IMR-90 (cell line): ENCODE results near the gene ADM2. TPM values are rescaled to one million over a fixed set of nuclear protein-coding genes. Genes with fewer than 3 reads are reported as not detected.
A peak's percentile ranks its signal among the peaks of the same experiment; 100 is the strongest.

Experiments used
- ATAC-seq: fragments of 200-7000 bp; cut with Tn5 transposase; 2 replicates; pipeline ENCODE4 v1.9.1; 2020; ENCODE audit warnings: low read depth, mild to moderate bottlenecking, moderate library complexity
- BruUV-seq: library from RNA; stranded (reverse); fragments of 400-500 nt; replicated peaks from 2 replicates; lab custom pipeline; 2021; lab: Mats Ljungman, UMichigan
- CTCF ChIA-PET: fragments of 300-600 bp; formaldehyde crosslinking; extraction: SDS; loops from one replicate; lab custom pipeline; 2021; ENCODE audit warnings: antibody characterized with exemption; lab: Yijun Ruan, JAX
- POLR2A ChIA-PET: fragments of 300-600 bp; sonication (Branson Sonifier 250); formaldehyde crosslinking; loops from one replicate; lab custom pipeline; 2022; ENCODE audit warnings: antibody characterized with exemption; ENCODE audit not compliant: unreplicated experiment; lab: Charles Lee
- DNase-seq: peaks from one replicate; pipeline ENCODE4 v3.0.0; 2013
- H2AFZ ChIP-seq: replicated peaks from 2 replicates; pipeline ENCODE3; 2013; ENCODE audit warnings: low read length, mild to moderate bottlenecking; ENCODE audit not compliant: poor library complexity
- H2AK5ac ChIP-seq: 2 replicates; pipeline ENCODE4 v1.6.1; 2013; ENCODE audit warnings: low read depth, low read length, inconsistent platforms
- H2AK9ac ChIP-seq: replicated peaks from 2 replicates; pipeline ENCODE3; 2013; ENCODE audit warnings: mild to moderate bottlenecking, low read depth, low read length, moderate library complexity; ENCODE audit not compliant: poor library complexity
- H2BK120ac ChIP-seq: 2 replicates; pipeline ENCODE4 v1.6.1; 2013; ENCODE audit warnings: low read depth, low read length, inconsistent platforms
- H2BK15ac ChIP-seq: 3 replicates; pipeline ENCODE4 v1.6.1; 2013; ENCODE audit warnings: low read depth, low read length, inconsistent platforms
- H2BK20ac ChIP-seq: 2 replicates; pipeline ENCODE4 v1.6.1; 2013; ENCODE audit warnings: low read depth, mild to moderate bottlenecking, inconsistent platforms, low read length, moderate library complexity
- H2BK5ac ChIP-seq: 2 replicates; pipeline ENCODE4 v1.6.1; 2013; ENCODE audit warnings: mild to moderate bottlenecking, low read depth, low read length, inconsistent platforms; ENCODE audit not compliant: poor library complexity, severe bottlenecking
- H3K14ac ChIP-seq: replicated peaks from 2 replicates; pipeline ENCODE4 v1.6.1; 2013; ENCODE audit warnings: low read depth, low read length, inconsistent platforms
- H3K18ac ChIP-seq: 2 replicates; pipeline ENCODE4 v1.6.1; 2013; ENCODE audit warnings: low read depth, low read length, control low read depth
- H3K23ac ChIP-seq: 2 replicates; pipeline ENCODE4 v1.6.1; 2013; ENCODE audit warnings: low read depth, low read length, inconsistent platforms
- H3K27ac ChIP-seq: 2 replicates; pipeline ENCODE4 v1.5.1; 2013; ENCODE audit warnings: mild to moderate bottlenecking, control low read depth, low read length; ENCODE audit not compliant: insufficient read depth
- H3K27me3 ChIP-seq: 2 replicates; pipeline ENCODE4 v1.6.1; 2013; ENCODE audit warnings: low read length; ENCODE audit not compliant: control insufficient read depth, insufficient read depth
- H3K36me3 ChIP-seq: 2 replicates; pipeline ENCODE4 v1.6.1; 2013; ENCODE audit warnings: low read length, mixed read lengths; ENCODE audit not compliant: control insufficient read depth, insufficient read depth
- H3K4ac ChIP-seq: 2 replicates; pipeline ENCODE4 v1.6.1; 2013; ENCODE audit warnings: low read depth, low read length, inconsistent platforms
- H3K4me1 ChIP-seq: 2 replicates; pipeline ENCODE4 v1.6.1; 2013; ENCODE audit warnings: low read length, mixed read lengths; ENCODE audit not compliant: control insufficient read depth, insufficient read depth
- H3K4me2 ChIP-seq: 2 replicates; pipeline ENCODE4 v1.6.1; 2013; ENCODE audit warnings: low read depth, mild to moderate bottlenecking, control low read depth, low read length, moderate library complexity
- H3K4me3 ChIP-seq: 2 replicates; pipeline ENCODE4 v1.5.1; 2013; ENCODE audit warnings: low read depth, mild to moderate bottlenecking, control low read depth, low read length, moderate library complexity; ENCODE audit not compliant: insufficient read depth
- H3K56ac ChIP-seq: 2 replicates; pipeline ENCODE4 v1.6.1; 2013; ENCODE audit warnings: low read length, inconsistent platforms; ENCODE audit not compliant: insufficient read depth; ENCODE audit errors: extremely low read depth
- H3K79me1 ChIP-seq, 2 experiments: 2 replicates each; pipeline ENCODE4 v1.6.1; 2013; ENCODE audit warnings: low read length in 2 of 2, inconsistent platforms in 1 of 2, low read depth in 1 of 2
- H3K9ac ChIP-seq: 2 replicates; pipeline ENCODE4 v1.6.1; 2013; ENCODE audit warnings: low read depth, low read length, control low read depth
- H3K9me1 ChIP-seq: 2 replicates; pipeline ENCODE4 v1.6.1; 2013; ENCODE audit warnings: low read length, inconsistent platforms; ENCODE audit not compliant: insufficient read depth
- H3K9me3 ChIP-seq: 2 replicates; pipeline ENCODE4 v1.6.1; 2013; ENCODE audit warnings: low read length; ENCODE audit not compliant: control insufficient read depth, insufficient read depth
- H4K20me1 ChIP-seq: 2 replicates; pipeline ENCODE4 v1.6.1; 2013; ENCODE audit warnings: low read length, inconsistent platforms; ENCODE audit not compliant: insufficient read depth
- H4K5ac ChIP-seq: 2 replicates; pipeline ENCODE4 v1.6.1; 2013; ENCODE audit warnings: mild to moderate bottlenecking, low read depth, low read length, control low read depth
- H4K8ac ChIP-seq, 2 experiments: 2 replicates each; pipeline ENCODE4 v1.6.1; 2013; ENCODE audit warnings: low read depth in 2 of 2, low read length in 2 of 2, control low read depth in 1 of 2, inconsistent platforms in 1 of 2
- H4K91ac ChIP-seq: 2 replicates; pipeline ENCODE4 v1.6.1; 2013; ENCODE audit warnings: low read depth, low read length, inconsistent platforms; ENCODE audit not compliant: insufficient read depth
- RFX5 ChIP-seq: IDR thresholded peaks from 2 replicates; pipeline ENCODE4 v1.8.0; 2012; ENCODE audit warnings: low read depth, mild to moderate bottlenecking, low read length, moderate library complexity
- WGBS, 2 experiments: methylation state at CpG; one replicate each; pipeline versions ENCODE4 v1.1.5 to v1.1.7; 2013; ENCODE audit warnings: missing lambda C conversion rate in 2 of 2; ENCODE audit not compliant: insufficient read length in 1 of 2; ENCODE audit errors: extremely low coverage in 2 of 2; 5-methylcytosine and 5-hydroxymethylcytosine counted together
- dilution Hi-C: fragments of 300-500 bp; cut with HindIII; formaldehyde crosslinking; loops from one replicate; pipeline ENCODE4 v1.14.3; 2018; ENCODE audit warnings: low sequenced_read_pairs; ENCODE audit not compliant: unreplicated experiment
- in situ Hi-C: fragments of 300-500 bp; cut with MboI; formaldehyde crosslinking; loops from 3 replicates; pipeline ENCODE4 v1.14.3; 2019; ENCODE audit warnings: low sequenced_read_pairs, inconsistent platforms, mixed read lengths
- intact Hi-C: fragments of 100-400 bp; cut with micrococcal nuclease; formaldehyde crosslinking; loops from 2 replicates; pipeline ENCODE4 v1.10.0; 2022
- polyA plus RNA-seq, 3 experiments: library from polyadenylated mRNA; depleted of rRNA; stranded (reverse); fragments of >200 nt; gene quantifications; 2 replicates each; pipeline ENCODE4 v1.2.3, GENCODE V29; 2012; ENCODE audit warnings: low replicate concordance in 1 of 3
- total RNA-seq: library from RNA; depleted of rRNA; stranded (reverse); fragments of >200 nt; gene quantifications from 2 replicates; pipeline ENCODE4 v1.2.3, GENCODE V29; 2012

The ADM2 gene
- total and polyA plus RNA-seq, 2 of the 4 experiments (the other 2 are of a cell fraction): 0.18 to 2.3 TPM

DNA sequence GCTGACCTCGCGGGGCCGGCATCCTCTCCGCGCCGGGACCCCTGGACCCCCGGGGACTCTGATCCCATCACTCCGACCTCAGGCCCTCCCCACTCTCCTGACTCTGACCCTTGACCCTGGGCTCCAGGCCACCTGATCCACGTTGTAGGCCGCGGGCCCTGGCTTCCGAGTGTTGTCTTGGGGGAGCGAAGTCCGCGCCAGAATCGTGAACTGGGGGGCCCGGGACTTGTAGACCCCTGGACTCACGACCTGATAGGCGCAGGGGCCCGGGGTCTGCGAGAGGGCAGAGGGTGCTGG is 49.2 kb downstream of the ADM2 start:
- Histone ChIP-seq H3K4ac (peak overlapping the region; percentile 82), H3K4me2 (peak overlapping the region; percentile 14), H3K9me1 (peaks cover 13% of the 10 kb centered on the region; the same call in 1 of the 2 replicates), H3K4me1 (peaks cover 19% of the 10 kb centered on the region), H4K91ac (peak overlapping the region; percentile 77; the same call in 1 of the 2 replicates), H2AFZ (peak overlapping the region; percentile 89), H2BK120ac (no peak overlapping the region), H3K36me3 (no peaks in the 10 kb centered on the region), H2AK5ac (peak overlapping the region; percentile 81), H2BK20ac (no peak overlapping the region), H3K27me3 (peaks cover 5% of the 10 kb centered on the region; the same call in 1 of the 2 replicates), H3K79me1 (peaks cover 4 to 20% of the 10 kb centered on the region in 2 experiments; a peak in 2 of 4 replicates), H4K8ac (peak overlapping the region; percentile 53 to 86; a peak in 3 of 4 replicates), H3K27ac (no peak overlapping the region), H2BK5ac (no peak overlapping the region), H3K23ac (peak overlapping the region; percentile 5; the same call in 1 of the 2 replicates), H4K20me1 (no peaks in the 10 kb centered on the region), H3K9ac (no peak overlapping the region), H2AK9ac (peak overlapping the region; percentile 96), H3K18ac (no peak overlapping the region), H2BK15ac (no peak overlapping the region), H3K9me3 (no peaks in the 10 kb centered on the region), H3K14ac (peak overlapping the region; percentile 42; the same call in 1 of the 2 replicates), H3K56ac (0 out of 2 replicates have a peak overlapping the region, but pooled peaks have one; percentile 12), H3K4me3 (peak overlapping the region; percentile 1), H4K5ac (no peak overlapping the region; the same call in 1 of the 2 replicates)
- TF ChIP-seq RFX5: no peak
- CTCF ChIA-PET: no interaction called here
- POLR2A ChIA-PET: no interaction called here
- 0% methylated on average over 5 of the region's 21 CpGs; no CpG with 5 or more reads in 1 of the 2 experiments for WGBS, 2 experiments
- ATAC-seq: no peak
- no TSS peak for BruUV-seq
- dilution Hi-C loops (no loop called here), in situ Hi-C loops (no loop called here), intact Hi-C loops (no loop called here)
- no peak for DNase-seq
